Transverse colon (tissue), 4 donors: Measurements from ENCODE around the gene PDGFC. TPM values are rescaled to one million over a fixed set of nuclear protein-coding genes. Genes with fewer than 3 reads are reported as not detected.

ENCODE experiments used
- DNase-seq: peaks from one replicate; pipeline ENCODE4 v3.0.0-alpha.2; 2019
- H3K27ac ChIP-seq, 4 donors: fragments of 200-600 bp; sonication (generic); 2 replicates each; pipeline ENCODE4 v1.5.1; 2016 to 2018; ENCODE audit warnings: inconsistent platforms in 4 of 4
- H3K27me3 ChIP-seq: fragments of 200-600 bp; sonication (generic); 2 replicates; pipeline ENCODE4 v1.5.1; 2017; ENCODE audit warnings: inconsistent platforms
- H3K36me3 ChIP-seq, 4 donors: fragments of 200-600 bp; sonication (generic); 2 replicates each; pipeline ENCODE4 v1.5.1; 2017 to 2019; ENCODE audit warnings: inconsistent platforms in 4 of 4
- H3K4me1 ChIP-seq, 4 donors: fragments of 200-600 bp; sonication (generic); 2 replicates each; pipeline ENCODE4 v1.5.1; 2017 to 2020; ENCODE audit warnings: inconsistent platforms in 4 of 4
- H3K4me3 ChIP-seq, 4 donors: fragments of 200-600 bp; sonication (generic); 1 replicate in 1 of 4; 2 replicates in 3 of 4; pipeline versions ENCODE4 v1.5.1 to v1.6.1; 2017 to 2019; ENCODE audit warnings: inconsistent platforms in 4 of 4
- H3K9me3 ChIP-seq, 2 donors: fragments of 200-600 bp; sonication (generic); 2 replicates each; pipeline ENCODE4 v1.5.1; 2017 to 2019; ENCODE audit warnings: inconsistent platforms in 2 of 2
- EP300 ChIP-seq: sonication (generic); formaldehyde crosslinking; IDR thresholded peaks from one replicate; pipeline ENCODE4 v1.6.1; 2017; ENCODE audit warnings: antibody characterized with exemption, low read depth
- POLR2A ChIP-seq: fragments of 450-650 bp; IDR thresholded peaks from one replicate; pipeline ENCODE4 v1.6.1; 2016; ENCODE audit warnings: antibody characterized with exemption, mild to moderate bottlenecking, moderate library complexity
- POLR2AphosphoS5 ChIP-seq, 3 donors: sonication (generic); formaldehyde crosslinking; IDR thresholded peaks; one replicate each; pipeline ENCODE4 v1.6.1; 2016; ENCODE audit warnings: antibody characterized with exemption in 3 of 3
- WGBS, 2 donors: methylation state at CpG; one replicate each; pipeline ENCODE4 v1.1.5; 2018; ENCODE audit warnings: low coverage in 1 of 2; 5-methylcytosine and 5-hydroxymethylcytosine counted together
- in situ Hi-C, 4 donors: fragments of 200-750 bp; cut with MboI; loops; one replicate each; pipeline versions ENCODE4 v1.15.0 to v1.15.1; 2017; ENCODE audit warnings: low sequenced_read_pairs in 3 of 4, low pct_ligation_motif_present in 1 of 4, low pct_unique_long_range_greater_than_20kb in 1 of 4
- intact Hi-C: fragments of 100-400 bp; cut with DNase I; formaldehyde crosslinking; loops from one replicate; pipeline ENCODE4 v1.15.1; 2023; ENCODE audit warnings: low total_unique reads
- total RNA-seq, 4 donors: library from RNA; depleted of rRNA; stranded (reverse); fragments of >200 nt; gene quantifications; one replicate each; pipeline ENCODE4 v1.1.0, GENCODE V29; 2016
- TF ChIP-seq, protein P1 (sequence below), 5 experiments: fragments of 200-600 bp in 3 of 5; fragments of 450-650 bp in 2 of 5; sonication (generic) in 3 of 5; IDR thresholded peaks; 1 replicate in 2 of 5; 2 replicates in 3 of 5; pipeline ENCODE4 v1.5.1; 2016 to 2017; ENCODE audit warnings: antibody characterized with exemption in 5 of 5, inconsistent platforms in 3 of 5, mild to moderate bottlenecking in 2 of 5, moderate library complexity in 1 of 5

Gene PDGFC
- total RNA-seq, 4 donors from 2014 or later, result 0.40 to 20.6 (median 7.5) TPM

GRCh38 chr4:156794863-156795262 is 176.7 kb downstream of the PDGFC start:
- Histone ChIP-seq H3K4me3 (no peak overlapping the region), H3K27ac (no peak overlapping the region), H3K4me1 (peaks cover 0 to 4% (median 0%) of the 10 kb centered on the region in 4 donors), H3K36me3 (no peaks in the 10 kb centered on the region), H3K27me3 (no peaks in the 10 kb centered on the region), H3K9me3 (no peaks in the 10 kb centered on the region)
- intact Hi-C loops, result no loop called here
- no peak for TF ChIP-seq EP300
- TF ChIP-seq, protein P1, sequence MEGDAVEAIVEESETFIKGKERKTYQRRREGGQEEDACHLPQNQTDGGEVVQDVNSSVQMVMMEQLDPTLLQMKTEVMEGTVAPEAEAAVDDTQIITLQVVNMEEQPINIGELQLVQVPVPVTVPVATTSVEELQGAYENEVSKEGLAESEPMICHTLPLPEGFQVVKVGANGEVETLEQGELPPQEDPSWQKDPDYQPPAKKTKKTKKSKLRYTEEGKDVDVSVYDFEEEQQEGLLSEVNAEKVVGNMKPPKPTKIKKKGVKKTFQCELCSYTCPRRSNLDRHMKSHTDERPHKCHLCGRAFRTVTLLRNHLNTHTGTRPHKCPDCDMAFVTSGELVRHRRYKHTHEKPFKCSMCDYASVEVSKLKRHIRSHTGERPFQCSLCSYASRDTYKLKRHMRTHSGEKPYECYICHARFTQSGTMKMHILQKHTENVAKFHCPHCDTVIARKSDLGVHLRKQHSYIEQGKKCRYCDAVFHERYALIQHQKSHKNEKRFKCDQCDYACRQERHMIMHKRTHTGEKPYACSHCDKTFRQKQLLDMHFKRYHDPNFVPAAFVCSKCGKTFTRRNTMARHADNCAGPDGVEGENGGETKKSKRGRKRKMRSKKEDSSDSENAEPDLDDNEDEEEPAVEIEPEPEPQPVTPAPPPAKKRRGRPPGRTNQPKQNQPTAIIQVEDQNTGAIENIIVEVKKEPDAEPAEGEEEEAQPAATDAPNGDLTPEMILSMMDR (IDR thresholded peaks at IDR 0.05), result no peak
- TF ChIP-seq POLR2A, result no peak
- TF ChIP-seq POLR2AphosphoS5 (IDR thresholded peaks at IDR 0.05), result no peak
- no peak for DNase-seq
- WGBS, 2 donors, result 56 to 60% methylated on average over 4 of the region's 4 CpGs
- in situ Hi-C loops, result no loop called here

DNA sequence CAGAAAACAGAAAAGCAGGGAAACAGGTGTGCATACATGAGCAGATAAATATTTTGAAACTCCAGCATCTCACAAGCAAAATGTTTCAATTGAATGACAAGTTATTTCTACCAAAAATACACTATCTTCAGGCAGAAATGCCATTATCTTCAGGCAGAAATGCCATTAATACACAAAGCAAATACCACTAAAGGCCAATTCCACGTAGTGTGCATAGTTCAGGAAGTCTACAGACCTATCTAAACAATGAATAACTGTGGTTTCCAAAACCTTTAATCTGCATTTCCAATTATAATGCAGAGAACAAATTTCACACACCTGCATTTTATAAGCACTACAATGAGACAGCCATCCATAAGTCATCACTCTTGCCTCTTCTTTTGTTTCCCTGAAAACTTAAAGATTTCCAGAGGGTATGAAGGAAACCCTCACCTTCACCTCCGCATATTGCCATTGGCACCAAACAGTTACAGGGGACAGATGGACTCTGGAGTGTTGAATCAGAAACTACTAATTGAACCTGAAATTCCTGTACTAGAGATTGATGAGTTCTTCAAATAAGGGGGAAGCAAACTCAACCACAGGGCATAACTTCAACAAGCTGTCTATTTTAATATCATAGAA is 179.0 kb downstream of the PDGFC start:
- no peak overlapping the region for H3K27ac ChIP-seq
- in situ Hi-C loops (no loop called here), intact Hi-C loops (no loop called here)
- DNase-seq, result no peak
- no peaks in the 10 kb centered on the region for H3K9me3 ChIP-seq
- no peak overlapping the region for H3K4me3 ChIP-seq
- 65 to 71% methylated on average over 2 of the region's 2 CpGs for WGBS, 2 donors
- TF ChIP-seq POLR2AphosphoS5 (IDR thresholded peaks at IDR 0.05) (no peak), EP300 (no peak), POLR2A (no peak)
- TF ChIP-seq, protein P1 (IDR thresholded peaks at IDR 0.05), result no peak
- H3K4me1 ChIP-seq, result peaks cover 0 to 4% (median 0%) of the 10 kb centered on the region in 4 donors
- no peaks in the 10 kb centered on the region for H3K27me3 ChIP-seq
- no peaks in the 10 kb centered on the region for H3K36me3 ChIP-seq

- DNase-seq, result no peak
- TF ChIP-seq POLR2AphosphoS5 (IDR thresholded peaks at IDR 0.05) (no peak), EP300 (no peak), POLR2A (no peak)
- TF ChIP-seq, protein P1 (IDR thresholded peaks at IDR 0.05), result no peak
- in situ Hi-C loops, result no loop called here
Measured at GRCh38 chr4:156790866-156791265, 180.7 kb downstream of the PDGFC start.

GRCh38 chr4:156788782-156789181 is 182.8 kb downstream of the PDGFC start:
- H3K4me1 ChIP-seq, result peaks cover 0 to 4% (median 0%) of the 10 kb centered on the region in 4 donors
- no peak overlapping the region for H3K27ac ChIP-seq
- TF ChIP-seq POLR2AphosphoS5 (IDR thresholded peaks at IDR 0.05) (no peak), EP300 (no peak), POLR2A (no peak)
- TF ChIP-seq, protein P1 (IDR thresholded peaks at IDR 0.05), result no peak
- no peak for DNase-seq
- no peaks in the 10 kb centered on the region for H3K36me3 ChIP-seq
- in situ Hi-C loops (no loop called here), intact Hi-C loops (no loop called here)
- no peaks in the 10 kb centered on the region for H3K27me3 ChIP-seq
- no peak overlapping the region for H3K4me3 ChIP-seq
- no peaks in the 10 kb centered on the region for H3K9me3 ChIP-seq

More at GRCh38 chr4:156790866-156791265, 180.7 kb downstream of the PDGFC start:
- Histone ChIP-seq H3K9me3 (no peaks in the 10 kb centered on the region), H3K27ac (no peak overlapping the region), H3K27me3 (no peaks in the 10 kb centered on the region), H3K4me3 (no peak overlapping the region), H3K36me3 (no peaks in the 10 kb centered on the region), H3K4me1 (peaks cover 0 to 4% (median 0%) of the 10 kb centered on the region in 4 donors)
- WGBS, 2 donors, result 71 to 100% methylated on average over 1 of the region's 1 CpG
- intact Hi-C loops, result no loop called here
